ENCODE data around the gene NIPSNAP2.

DNA sequence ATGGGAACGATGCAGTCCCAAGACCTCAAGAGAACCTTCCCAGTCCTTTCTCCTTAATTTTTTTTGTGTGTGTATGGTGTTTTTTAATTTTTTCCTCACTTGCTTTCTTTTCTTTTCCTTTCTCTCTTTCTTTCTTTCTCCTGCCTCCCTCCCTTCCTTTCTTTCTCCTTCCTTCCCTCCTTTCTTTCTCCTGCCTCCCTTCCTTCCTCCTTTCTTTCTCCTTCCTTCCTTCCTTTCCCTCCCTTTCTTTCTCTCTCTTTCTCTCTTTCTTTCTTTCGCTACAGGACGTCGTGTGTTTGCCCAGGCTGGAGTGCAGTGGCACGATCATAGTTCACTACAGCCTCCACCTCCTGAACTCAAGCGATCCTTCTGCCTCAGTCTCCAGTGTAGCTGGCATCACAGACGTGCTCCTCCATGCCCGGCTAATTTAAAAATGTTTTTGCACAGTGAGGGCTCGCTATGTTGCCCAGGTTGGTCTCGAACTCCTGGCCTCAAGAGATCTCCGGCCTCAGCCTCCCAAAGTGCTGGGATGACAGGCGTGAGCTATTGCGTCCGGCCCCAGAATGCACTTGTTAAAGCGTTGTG lies 709 bp upstream of the NIPSNAP2 start:
- TF ChIP-seq YY1 (IDR thresholded peaks at IDR 0.05; ENCODE audit: insufficient read depth, insufficient read length) (no peak), SUZ12 (IDR thresholded peaks at IDR 0.05; ENCODE audit: extremely low read depth, insufficient read depth, insufficient read length) (no peak)

All from NT2/D1 (cell line).